Central memory CD8-positive, alpha-beta T cell (primary cell): Measurements from ENCODE around the gene PHLPP2.
"Not testable (repeated sequence)": the region's sequence is repeated elsewhere in the genome, so short reads cannot be mapped to it uniquely, and the experiment has no call there.

Source experiments
- ATAC-seq: fragments of 150-1000 bp; cut with Tn5 transposase; replicated peaks from 2 replicates; pipeline ENCODE4 v1.10.0; 2022; ENCODE audit warnings: mild to moderate bottlenecking, moderate FRiP score, moderate number of reproducible peaks; ENCODE audit not compliant: poor library complexity, severe bottlenecking; ENCODE audit errors: extremely low read depth
- DNase-seq, 2 donors: peaks; one replicate each; pipeline ENCODE4 v3.0.0; 2021; ENCODE audit warnings: low spot score in 2 of 2
- H3K27ac Mint-ChIP-seq: one replicate; pipeline ENCODE4 v1.8.0; 2022; ENCODE audit warnings: low read depth, mild to moderate bottlenecking, moderate library complexity, mixed read lengths
- H3K27me3 Mint-ChIP-seq: one replicate; pipeline ENCODE4 v1.8.0; 2022; ENCODE audit warnings: mixed read lengths
- H3K36me3 Mint-ChIP-seq: one replicate; pipeline ENCODE4 v1.8.0; 2022; ENCODE audit warnings: mild to moderate bottlenecking, moderate library complexity, mixed read lengths; ENCODE audit not compliant: insufficient read depth
- H3K4me1 Mint-ChIP-seq: one replicate; pipeline ENCODE4 v1.8.0; 2022; ENCODE audit warnings: mixed read lengths
- H3K4me3 Mint-ChIP-seq: one replicate; pipeline ENCODE4 v1.8.0; 2022; ENCODE audit warnings: mild to moderate bottlenecking, moderate library complexity, mixed read lengths
- H3K9me3 Mint-ChIP-seq: one replicate; pipeline ENCODE4 v1.8.0; 2022; ENCODE audit warnings: mixed read lengths

The PHLPP2 gene

DNA sequence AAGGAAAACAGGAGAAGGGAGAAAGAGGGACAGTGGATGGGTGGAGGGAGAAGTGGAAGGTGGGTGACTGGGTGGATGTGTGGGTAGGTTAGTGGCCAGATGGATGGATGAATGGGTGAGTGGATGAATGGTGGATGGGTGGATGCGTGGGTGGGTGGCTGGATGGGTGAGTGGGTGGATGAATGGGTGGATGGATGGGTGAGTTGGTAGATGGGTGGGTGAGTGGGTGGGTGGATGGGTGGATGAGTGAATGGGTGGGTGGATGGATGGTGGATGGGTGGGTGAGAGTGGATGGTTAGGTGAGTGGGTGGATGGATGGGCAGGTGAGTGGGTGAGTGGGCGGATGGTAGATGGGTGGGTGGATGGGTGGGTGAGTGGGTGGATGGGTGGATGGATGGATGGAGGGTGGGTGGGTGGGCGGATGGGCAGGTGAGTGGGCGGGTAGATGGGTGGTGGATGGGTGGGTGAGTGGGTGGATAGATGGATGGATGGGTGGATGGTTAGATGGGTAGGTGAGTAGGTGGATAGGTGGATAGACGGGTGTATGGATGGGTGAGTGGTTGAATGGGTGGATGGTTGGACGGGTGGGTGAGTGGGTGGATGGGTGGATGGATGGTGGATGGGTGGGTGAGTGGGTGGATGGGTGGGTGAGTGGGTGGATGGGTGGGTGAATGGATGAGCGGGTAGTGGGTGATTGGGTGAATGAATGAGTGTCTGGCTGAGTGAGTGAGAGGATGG is 99.2 kb downstream of the PHLPP2 start:
- ATAC-seq (no peak), DNase-seq (no peak)
- peak overlapping the region; percentile 10 for H3K4me3 Mint-ChIP-seq
- peaks cover 8% of the 10 kb centered on the region for H3K4me1 Mint-ChIP-seq
- no peaks in the 10 kb centered on the region for H3K36me3 Mint-ChIP-seq
- no peaks in the 10 kb centered on the region for H3K27me3 Mint-ChIP-seq
- H3K9me3 Mint-ChIP-seq, result no peaks in the 10 kb centered on the region
- H3K27ac Mint-ChIP-seq, result no peak overlapping the region

DNA sequence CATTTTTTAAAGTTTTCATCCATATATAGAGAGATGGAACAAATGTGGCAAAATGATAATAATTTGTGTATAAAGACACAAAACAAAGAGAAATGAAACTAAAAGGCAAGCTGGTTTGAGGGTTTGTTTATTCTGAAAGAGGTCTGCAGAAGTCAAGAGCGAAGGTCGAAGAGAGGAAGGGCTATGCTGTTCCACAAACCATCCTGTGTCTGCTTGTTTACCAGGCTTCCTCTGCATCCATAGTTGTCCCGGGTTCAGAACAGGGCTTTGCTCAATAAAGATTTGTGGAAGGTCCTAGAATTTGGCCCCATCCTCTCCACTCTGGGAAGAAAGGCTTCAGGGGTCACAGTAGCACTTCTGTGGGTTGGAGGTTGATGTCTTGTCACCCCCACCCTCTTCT is 100.9 kb downstream of the PHLPP2 start:
- Mint-ChIP-seq H3K27ac (no peak overlapping the region), H3K36me3 (no peaks in the 10 kb centered on the region), H3K4me1 (peaks cover 8% of the 10 kb centered on the region), H3K9me3 (no peaks in the 10 kb centered on the region), H3K27me3 (peaks cover 9% of the 10 kb centered on the region), H3K4me3 (no peak overlapping the region)
- no peak for ATAC-seq
- DNase-seq, result no peak

DNA sequence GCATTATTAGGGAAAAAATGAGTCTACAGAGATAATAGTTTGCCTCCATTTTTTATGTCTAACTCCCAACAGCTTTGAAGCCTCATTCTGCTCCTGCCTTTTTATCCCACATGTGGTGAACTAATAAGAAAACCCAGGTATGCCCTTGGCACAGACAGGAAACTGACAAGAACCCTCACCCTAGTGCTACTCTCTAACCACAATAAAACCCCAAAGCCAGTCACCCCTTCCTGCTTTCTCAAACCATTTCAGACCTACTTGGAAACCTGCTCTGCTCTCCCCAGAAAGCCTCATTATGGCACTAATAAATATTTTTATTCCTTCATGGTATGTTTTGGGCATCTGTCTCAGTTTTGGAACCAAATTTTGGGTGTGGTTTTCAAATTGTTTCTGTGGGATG is 102.4 kb downstream of the PHLPP2 start:
- H3K4me1 Mint-ChIP-seq, result peaks cover 8% of the 10 kb centered on the region
- no peak overlapping the region for H3K4me3 Mint-ChIP-seq
- peaks cover 16% of the 10 kb centered on the region for H3K27me3 Mint-ChIP-seq
- no peak for DNase-seq
- no peaks in the 10 kb centered on the region for H3K9me3 Mint-ChIP-seq
- H3K36me3 Mint-ChIP-seq, result no peaks in the 10 kb centered on the region
- peak; percentile 40 for ATAC-seq
- H3K27ac Mint-ChIP-seq, result no peak overlapping the region

DNA sequence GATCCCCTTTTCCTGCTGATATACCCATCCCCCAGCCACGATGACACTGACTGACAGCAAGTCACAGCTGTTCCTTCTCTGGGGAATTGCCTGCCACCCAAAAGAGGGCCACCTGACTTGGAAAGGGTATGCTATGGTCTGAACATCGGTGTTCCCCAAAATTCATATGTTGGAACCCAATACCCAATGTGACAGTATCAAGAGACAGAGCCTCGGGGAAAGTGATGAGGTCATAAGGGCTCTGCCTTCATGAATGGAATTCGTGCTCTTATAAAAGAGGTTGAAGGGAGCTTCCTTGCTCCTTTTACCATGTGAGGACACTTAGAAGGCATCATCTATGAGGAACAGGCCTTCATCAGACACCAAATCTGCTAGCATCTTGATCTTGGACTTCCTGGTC is 106.1 kb downstream of the PHLPP2 start:
- Mint-ChIP-seq H3K27me3 (peaks cover 41% of the 10 kb centered on the region), H3K4me3 (no peak overlapping the region), H3K36me3 (no peaks in the 10 kb centered on the region), H3K27ac (no peak overlapping the region), H3K4me1 (peaks cover 8% of the 10 kb centered on the region), H3K9me3 (no peaks in the 10 kb centered on the region)
- ATAC-seq (no peak), DNase-seq (no peak)

DNA sequence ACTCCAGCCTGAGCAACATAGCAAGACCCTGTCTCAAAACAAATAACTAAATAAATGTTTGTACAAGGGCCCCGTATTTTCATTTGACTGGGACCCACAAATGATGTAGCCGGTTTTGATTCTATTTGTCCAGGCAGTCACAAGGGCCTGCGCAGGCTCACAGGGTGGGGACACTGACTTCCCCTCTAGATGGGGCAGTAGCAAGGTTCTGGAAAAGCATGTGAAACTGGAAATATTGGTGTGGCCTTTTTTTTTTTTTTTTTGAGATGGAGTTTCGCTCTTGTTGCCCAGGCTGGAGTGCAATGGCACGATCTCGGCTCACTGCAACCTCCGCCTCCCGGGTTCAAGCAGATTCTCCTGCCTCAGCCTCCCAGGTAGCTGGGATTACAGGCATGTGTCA is 109.5 kb downstream of the PHLPP2 start:
- not testable (repeated sequence) for H3K9me3 Mint-ChIP-seq, H3K27ac Mint-ChIP-seq, ATAC-seq, H3K36me3 Mint-ChIP-seq, H3K4me1 Mint-ChIP-seq, H3K4me3 Mint-ChIP-seq, DNase-seq
- H3K27me3 Mint-ChIP-seq, result peaks cover 74% of the 10 kb centered on the region

DNA sequence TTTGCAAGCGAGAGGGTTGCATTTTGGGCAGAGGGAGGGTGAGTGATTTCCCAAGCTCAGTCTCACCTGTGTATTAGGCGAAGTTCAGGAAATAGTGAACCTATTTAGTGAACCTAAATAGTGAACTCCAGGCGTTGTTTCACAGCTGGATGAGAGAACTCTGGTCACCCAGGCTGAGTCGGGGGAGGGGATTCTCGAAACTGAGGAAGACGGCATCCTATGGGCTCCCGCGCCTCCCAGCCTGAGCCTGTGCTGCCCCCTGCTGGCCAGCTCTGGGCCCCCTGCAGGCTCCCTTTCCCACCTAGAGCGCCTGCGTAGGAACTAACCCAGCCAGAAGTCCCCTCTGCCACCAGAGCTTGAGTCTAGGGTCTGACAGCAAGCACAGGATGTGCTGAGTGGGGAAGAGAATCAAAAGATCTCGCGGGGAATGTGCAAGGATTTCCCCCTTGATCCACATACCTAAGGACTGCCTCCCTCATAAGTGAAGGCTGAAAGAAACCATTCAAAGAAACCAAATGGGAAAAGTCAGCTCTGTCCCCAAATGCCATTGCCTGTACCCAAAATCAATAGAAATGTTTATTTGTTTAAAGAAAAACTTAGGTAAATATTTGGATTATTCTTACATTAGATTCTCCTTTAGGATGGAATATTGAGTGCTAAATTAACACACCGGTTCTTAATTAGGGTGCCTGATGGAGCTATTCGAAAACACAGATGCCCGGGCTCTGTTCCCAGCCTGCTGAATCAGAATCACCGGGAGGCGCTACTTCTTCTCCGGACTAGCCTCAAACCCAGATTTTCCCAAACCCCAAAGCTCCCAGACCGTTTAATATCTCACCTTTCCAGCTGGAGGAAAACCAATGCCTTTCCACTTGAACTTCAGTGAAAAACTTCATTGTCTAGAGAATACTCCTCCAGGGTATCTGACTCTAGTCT is 113.3 kb downstream of the PHLPP2 start:
- Mint-ChIP-seq H3K4me1 (no peaks in the 10 kb centered on the region), H3K36me3 (no peaks in the 10 kb centered on the region), H3K27me3 (peaks cover 59% of the 10 kb centered on the region), H3K4me3 (no peak overlapping the region), H3K27ac (no peak overlapping the region), H3K9me3 (no peaks in the 10 kb centered on the region)
- peak; percentile 84 for ATAC-seq
- peak; percentile 47 to 69 for DNase-seq

DNA sequence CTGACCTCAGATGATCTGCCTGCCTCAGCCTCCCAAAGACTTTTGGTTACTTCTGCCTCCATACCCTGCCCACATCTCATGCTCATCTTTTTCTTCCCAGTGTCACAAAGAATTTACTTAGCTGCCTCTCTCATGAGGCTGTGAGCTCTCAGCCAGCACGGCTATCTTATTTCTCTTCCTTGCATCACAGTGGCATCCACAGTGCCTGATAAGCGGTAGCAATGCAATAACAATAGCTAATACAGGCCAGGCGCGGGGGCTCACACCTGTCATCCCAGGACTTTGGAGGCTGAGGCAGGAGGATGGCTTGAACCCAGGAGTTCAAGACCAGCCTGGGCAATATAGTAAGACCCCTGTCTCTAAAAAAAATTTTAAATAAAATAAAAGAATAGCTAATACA is 114.1 kb downstream of the PHLPP2 start:
- H3K27me3 Mint-ChIP-seq, result peaks cover 53% of the 10 kb centered on the region

DNA sequence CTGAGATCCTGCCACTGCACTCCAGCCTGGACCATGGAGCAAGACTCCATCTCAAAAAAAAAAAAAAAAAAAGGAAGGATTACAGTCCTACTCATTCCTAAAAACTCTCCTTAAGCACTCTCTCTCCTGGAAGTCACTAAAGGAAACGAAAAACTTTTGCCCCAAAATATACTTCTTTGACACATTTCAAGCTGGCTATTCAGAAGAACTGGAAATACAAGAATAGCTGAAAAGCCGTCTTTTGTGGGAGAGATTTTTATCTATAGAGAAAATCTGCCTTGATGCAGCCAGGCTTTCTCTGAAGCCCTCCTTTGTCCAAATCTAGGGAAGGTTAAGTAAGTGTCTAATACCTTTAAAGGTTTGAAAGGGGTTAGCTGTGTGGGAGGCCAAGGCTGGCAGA is 115.4 kb downstream of the PHLPP2 start:
- Mint-ChIP-seq H3K36me3 (no peaks in the 10 kb centered on the region), H3K27me3 (peaks cover 39% of the 10 kb centered on the region), H3K27ac (no peak overlapping the region), H3K4me3 (no peak overlapping the region), H3K4me1 (no peaks in the 10 kb centered on the region), H3K9me3 (no peaks in the 10 kb centered on the region)
- DNase-seq (no peak), ATAC-seq (no peak)

More for the DNA sequence above, 114.1 kb downstream of the PHLPP2 start:
- no peak overlapping the region for H3K27ac Mint-ChIP-seq
- DNase-seq (no peak), ATAC-seq (no peak)
- no peaks in the 10 kb centered on the region for H3K9me3 Mint-ChIP-seq
- no peaks in the 10 kb centered on the region for H3K4me1 Mint-ChIP-seq
- no peak overlapping the region for H3K4me3 Mint-ChIP-seq
- H3K36me3 Mint-ChIP-seq, result no peaks in the 10 kb centered on the region

DNA sequence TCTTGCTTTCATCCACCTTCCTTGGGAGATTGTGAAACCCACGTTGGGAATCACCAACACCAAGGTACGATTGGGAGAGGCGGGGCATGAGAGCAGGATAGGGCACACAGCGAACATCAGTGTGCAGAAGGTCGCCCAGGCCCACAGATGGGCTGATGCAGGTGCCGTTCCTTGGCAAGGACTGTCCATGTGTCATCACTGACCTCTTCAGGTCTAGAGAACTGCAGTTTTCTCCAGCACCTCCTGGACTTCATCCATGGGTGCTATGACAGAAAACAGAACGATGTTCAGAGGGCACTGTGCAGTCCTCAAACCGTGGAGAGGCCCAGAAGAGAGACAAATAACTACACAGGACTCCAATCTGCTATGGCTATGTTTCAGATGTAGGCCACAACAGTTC is 123.7 kb downstream of the PHLPP2 start:
- Mint-ChIP-seq H3K9me3 (no peaks in the 10 kb centered on the region), H3K4me3 (no peak overlapping the region), H3K27me3 (peaks cover 34% of the 10 kb centered on the region), H3K36me3 (no peaks in the 10 kb centered on the region), H3K27ac (no peak overlapping the region), H3K4me1 (no peaks in the 10 kb centered on the region)
- DNase-seq (no peak), ATAC-seq (no peak)

DNA sequence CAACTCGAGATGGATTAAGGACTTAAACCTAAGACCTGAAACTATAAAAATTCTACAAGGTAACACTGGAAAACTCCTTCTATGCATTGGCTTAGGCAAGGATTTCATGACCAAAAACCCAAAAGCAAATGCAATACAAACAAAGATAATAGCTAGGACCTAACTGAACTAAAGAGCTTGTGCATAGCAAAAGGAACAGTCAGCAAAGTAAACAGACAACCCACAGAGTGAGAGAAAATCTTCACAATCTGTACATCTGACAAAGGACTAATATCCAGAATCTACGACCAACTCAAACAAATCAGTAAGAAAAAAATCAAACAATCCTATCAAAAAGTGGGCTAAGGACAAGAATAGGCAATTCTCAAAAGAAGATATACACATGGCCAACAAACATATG is 126.1 kb downstream of the PHLPP2 start:
- not testable (repeated sequence) for H3K4me3 Mint-ChIP-seq, H3K36me3 Mint-ChIP-seq

DNA sequence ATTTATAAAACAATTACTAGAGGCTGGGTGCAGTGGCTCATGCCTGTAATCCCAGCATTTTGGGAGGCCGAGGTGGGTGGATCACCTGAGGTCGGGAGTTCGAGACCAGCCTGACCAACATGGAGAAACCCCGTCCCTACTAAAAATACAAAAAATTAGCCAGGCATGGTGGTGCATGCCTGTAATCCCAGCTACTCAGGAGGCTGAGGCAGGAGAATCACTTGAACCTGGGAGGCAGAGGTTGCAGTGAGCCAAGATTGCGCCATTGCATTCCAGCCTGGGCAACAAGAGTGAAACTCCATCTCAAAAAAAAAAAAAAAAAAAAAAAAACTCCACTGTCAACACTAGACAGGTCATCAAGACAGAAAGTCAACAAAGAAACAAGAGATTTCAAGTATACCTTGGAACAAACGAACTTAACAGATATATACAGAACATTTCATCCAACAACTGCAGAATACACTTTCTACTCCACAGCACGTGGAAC is 129.1 kb downstream of the PHLPP2 start:
- H3K27ac Mint-ChIP-seq, H3K36me3 Mint-ChIP-seq, H3K9me3 Mint-ChIP-seq, ATAC-seq, DNase-seq, H3K4me1 Mint-ChIP-seq, H3K4me3 Mint-ChIP-seq: not testable (repeated sequence)
- H3K27me3 Mint-ChIP-seq, result peaks cover 73% of the 10 kb centered on the region

More for the DNA sequence above, 126.1 kb downstream of the PHLPP2 start:
- H3K27me3 Mint-ChIP-seq, result peaks cover 50% of the 10 kb centered on the region
- not testable (repeated sequence) for H3K4me1 Mint-ChIP-seq, H3K27ac Mint-ChIP-seq, DNase-seq, H3K9me3 Mint-ChIP-seq, ATAC-seq
